HL-60 (cell line): Measurements from ENCODE around the gene FAM72A.
"Not testable (repeated sequence)": the region's sequence is repeated elsewhere in the genome, so short reads cannot be mapped to it uniquely, and the experiment has no call there.

ENCODE experiments used
- CTCF ChIP-seq: IDR thresholded peaks from one replicate; pipeline ENCODE4 v1.5.1; 2011; ENCODE audit warnings: low read length, control low read depth, inconsistent platforms; ENCODE audit not compliant: insufficient read depth
- GABPA ChIP-seq: IDR thresholded peaks from 2 replicates; pipeline ENCODE4 v1.6.1; 2012; ENCODE audit warnings: low read depth
- POLR2AphosphoS5 ChIP-seq: IDR thresholded peaks from 2 replicates; pipeline ENCODE4 v1.6.1; 2012; ENCODE audit warnings: low read depth
- REST ChIP-seq: IDR thresholded peaks from 2 replicates; pipeline ENCODE4 v1.6.1; 2012; ENCODE audit warnings: low read depth; ENCODE audit not compliant: insufficient replicate concordance

GRCh38 chr1:206225386-206225785 lies 22.7 kb upstream of the FAM72A start:
- not testable (repeated sequence) for TF ChIP-seq POLR2AphosphoS5, CTCF, REST, GABPA
